Stomach (tissue), 9 donors: ENCODE data around the gene MED12L. TPM values are rescaled to one million over a fixed set of nuclear protein-coding genes. Genes with fewer than 3 reads are reported as not detected.
A peak's percentile ranks its signal among the peaks of the same experiment; 100 is the strongest.

Experiments
- DNase-seq, 2 donors: peaks; one replicate each; pipeline versions ENCODE4 v3.0.0 to v3.0.0-alpha.2; 2013 to 2019
- H3K27ac ChIP-seq, 5 donors: fragments of 200-600 bp in 4 of 5; sonication (generic) in 4 of 5; one replicate each; pipeline ENCODE4 v1.5.1; 2013 to 2019; ENCODE audit warnings: mild to moderate bottlenecking in 1 of 5, moderate library complexity in 1 of 5
- H3K27me3 ChIP-seq, 3 donors: fragments of 200-600 bp; sonication (generic); one replicate each; pipeline ENCODE4 v1.5.1; 2017 to 2019; ENCODE audit warnings: mixed run types in 1 of 3
- H3K36me3 ChIP-seq, 4 donors: fragments of 200-600 bp; sonication (generic); 1 replicate in 3 of 4; 2 replicates in 1 of 4; pipeline ENCODE4 v1.5.1; 2016 to 2019
- H3K4me1 ChIP-seq, 4 donors: fragments of 200-600 bp; sonication (generic); one replicate each; pipeline ENCODE4 v1.5.1; 2016 to 2019
- H3K4me3 ChIP-seq, 4 donors: fragments of 200-600 bp; sonication (generic) in 3 of 4; one replicate each; pipeline ENCODE4 v1.5.1; 2016 to 2019; ENCODE audit warnings: mild to moderate bottlenecking in 1 of 4
- H3K9me3 ChIP-seq, 4 donors: fragments of 200-600 bp; sonication (generic); one replicate each; pipeline ENCODE4 v1.5.1; 2016 to 2019
- CTCF ChIP-seq, 7 experiments: fragments of 450-650 bp in 4 of 7; fragments of 200-600 bp in 3 of 7; sonication (generic) in 3 of 7; IDR thresholded peaks; one replicate each; pipeline ENCODE4 v1.5.1; 2016 to 2019; ENCODE audit warnings: antibody characterized with exemption in 7 of 7, control low read depth in 2 of 7, mild to moderate bottlenecking in 1 of 7
- EP300 ChIP-seq: sonication (generic); formaldehyde crosslinking; IDR thresholded peaks from one replicate; pipeline ENCODE4 v1.6.1; 2017; ENCODE audit warnings: antibody characterized with exemption
- POLR2A ChIP-seq, 4 donors: fragments of 450-650 bp; IDR thresholded peaks; one replicate each; pipeline ENCODE4 v1.6.1; 2016; ENCODE audit warnings: antibody characterized with exemption in 4 of 4, control low read depth in 2 of 4, mild to moderate bottlenecking in 1 of 4, moderate library complexity in 1 of 4
- POLR2AphosphoS5 ChIP-seq, 3 donors: sonication (generic); formaldehyde crosslinking; IDR thresholded peaks; one replicate each; pipeline ENCODE4 v1.6.1; 2016; ENCODE audit warnings: antibody characterized with exemption in 3 of 3
- WGBS, 5 donors: extraction: QIAGEN DNeasy Blood & Tissue Kit in 3 of 5; methylation state at CpG; one replicate each; pipeline versions ENCODE4 v1.1.5 to v1.1.7; 2013 to 2018; 5-methylcytosine and 5-hydroxymethylcytosine counted together
- intact Hi-C: fragments of 100-400 bp; cut with DNase I; formaldehyde crosslinking; loops from one replicate; pipeline ENCODE4 v1.15.1; 2023; ENCODE audit warnings: low total_unique reads
- polyA plus RNA-seq, 3 donors: library from polyadenylated mRNA; stranded (reverse); fragments of 200-250 nt; gene quantifications; one replicate each; pipeline ENCODE4 v1.2.3, GENCODE V29; 2013
- total RNA-seq, 5 donors: library from RNA; depleted of rRNA; stranded (reverse); fragments of >200 nt; gene quantifications; one replicate each; pipeline versions ENCODE4 v1.1.0 to v1.2.3, GENCODE V29; 2014 to 2016
- donor health status: healthy with polysubstance abuse.
- donor health status: Bipolar disorder and iron deficiency.
- donor health status: healthy.

MED12L gene
- total and polyA plus RNA-seq, 8 donors = 0.06 to 2.9 (median 0.36) TPM; not detected in 2

GRCh38 chr3:151462991-151463390 lies 377.5 kb downstream of the MED12L start:
- Histone ChIP-seq H3K4me3 (no peak overlapping the region), H3K36me3 (no peaks in the 10 kb centered on the region), H3K9me3 (no peaks in the 10 kb centered on the region), H3K27me3 (peaks cover 0 to 16% (median 6%) of the 10 kb centered on the region in 3 donors), H3K4me1 (peaks cover 9 to 22% (median 14%) of the 10 kb centered on the region in 4 donors), H3K27ac (no peak overlapping the region)
- intact Hi-C loops = loop anchor here (10.0 kb wide), 1 partner anchor 372 kb away; no protein-coding TSS in a partner anchor
- TF ChIP-seq POLR2A (IDR thresholded peaks at IDR 0.05) (no peak), CTCF (IDR thresholded peaks at IDR 0.05) (no peak), POLR2AphosphoS5 (IDR thresholded peaks at IDR 0.05) (no peak), EP300 (no peak)
- no peak for DNase-seq
- 41 to 85% (median 80%) methylated on average over 1 of the region's 1 CpG for WGBS, 5 donors

GRCh38 chr3:151467069-151467468 lies 381.6 kb downstream of the MED12L start:
- intact Hi-C loops = loop anchor here (10.0 kb wide), 1 partner anchor 368 kb away; no protein-coding TSS in a partner anchor
- H3K27ac ChIP-seq = no peak overlapping the region
- H3K27me3 ChIP-seq = no peaks in the 10 kb centered on the region
- no peak for DNase-seq
- 76 to 97% (median 93%) methylated on average over 1 of the region's 1 CpG for WGBS, 5 donors
- no peaks in the 10 kb centered on the region for H3K36me3 ChIP-seq
- no peak overlapping the region for H3K4me3 ChIP-seq
- TF ChIP-seq EP300 (no peak), POLR2AphosphoS5 (IDR thresholded peaks at IDR 0.05) (no peak), POLR2A (IDR thresholded peaks at IDR 0.05) (no peak), CTCF (IDR thresholded peaks at IDR 0.05) (no peak)
- H3K9me3 ChIP-seq = no peaks in the 10 kb centered on the region
- H3K4me1 ChIP-seq = no peaks in the 10 kb centered on the region

- WGBS, 5 donors = 39 to 50% (median 47%) methylated on average over 9 of the region's 9 CpGs
- TF ChIP-seq CTCF (IDR thresholded peaks at IDR 0.05) = peak in 5 of 7 experiments; percentile 33 to 86 (median 67)
- no peak for TF ChIP-seq POLR2A (IDR thresholded peaks at IDR 0.05)
- TF ChIP-seq POLR2AphosphoS5 (IDR thresholded peaks at IDR 0.05) = no peak
Measured at GRCh38 chr3:151468284-151468917, 382.9 kb downstream of the MED12L start.

GRCh38 chr3:151476344-151477018 lies 391.0 kb downstream of the MED12L start:
- intact Hi-C loops = no loop called here
- no peak for DNase-seq
- TF ChIP-seq POLR2AphosphoS5 (IDR thresholded peaks at IDR 0.05) = no peak
- TF ChIP-seq EP300 = no peak
- TF ChIP-seq CTCF (IDR thresholded peaks at IDR 0.05) = no peak
- TF ChIP-seq POLR2A (IDR thresholded peaks at IDR 0.05) = no peak
- peaks cover 0 to 12% (median 0%) of the 10 kb centered on the region in 4 donors for H3K4me1 ChIP-seq
- 86 to 94% (median 90%) methylated on average over 7 of the region's 7 CpGs for WGBS, 5 donors
- H3K4me3 ChIP-seq = no peak overlapping the region
- no peak overlapping the region for H3K27ac ChIP-seq
- H3K36me3 ChIP-seq = no peaks in the 10 kb centered on the region
- H3K27me3 ChIP-seq = no peaks in the 10 kb centered on the region
- H3K9me3 ChIP-seq = peaks cover 0 to 3% (median under 1%) of the 10 kb centered on the region in 4 donors

More at GRCh38 chr3:151468284-151468917, 382.9 kb downstream of the MED12L start:
- intact Hi-C loops = loop anchor here (10.0 kb wide), 1 partner anchor 366 kb away; no protein-coding TSS in a partner anchor
- no peaks in the 10 kb centered on the region for H3K27me3 ChIP-seq
- peak; percentile 48 to 78 for DNase-seq
- H3K36me3 ChIP-seq = no peaks in the 10 kb centered on the region
- H3K9me3 ChIP-seq = no peaks in the 10 kb centered on the region
- no peak overlapping the region for H3K27ac ChIP-seq
- H3K4me3 ChIP-seq = no peak overlapping the region
- H3K4me1 ChIP-seq = no peaks in the 10 kb centered on the region
